Keratinocyte (primary cell): ENCODE measurements around the gene EIF5B. TPM values are rescaled to one million over a fixed set of nuclear protein-coding genes. Genes with fewer than 3 reads are reported as not detected.

Experiments used
- DNase-seq: peaks from one replicate; pipeline ENCODE4 v3.0.0-alpha.2; 2011; ENCODE audit warnings: low read depth, missing footprints, low spot score
- FAIRE-seq: peaks from 2 replicates; lab custom pipeline; 2011; peaks lifted over from hg19 to GRCh38; lab: Jason Lieb, UNC
- H2AFZ ChIP-seq: 2 replicates; pipeline ENCODE4 v1.6.0; 2012; ENCODE audit warnings: low read length, control low read depth, inconsistent platforms; ENCODE audit not compliant: control insufficient read depth
- H3K27ac ChIP-seq: 2 replicates; pipeline ENCODE4 v1.5.1; 2011; ENCODE audit warnings: low read length; ENCODE audit not compliant: control insufficient read depth, insufficient read depth
- H3K27me3 ChIP-seq: 3 replicates; pipeline ENCODE4 v1.6.0; 2011; ENCODE audit warnings: low read length; ENCODE audit not compliant: control insufficient read depth, insufficient read depth; ENCODE audit errors: extremely low read depth
- H3K36me3 ChIP-seq, 2 experiments: 2 replicates in 1 of 2; 3 replicates in 1 of 2; pipeline ENCODE4 v1.5.1; 2011; ENCODE audit warnings: low read length in 2 of 2, mild to moderate bottlenecking in 1 of 2; ENCODE audit not compliant: control insufficient read depth in 2 of 2, insufficient read depth in 2 of 2; ENCODE audit errors: extremely low read depth in 1 of 2
- H3K4me1 ChIP-seq: 3 replicates; pipeline ENCODE4 v1.5.1; 2011; ENCODE audit warnings: low read length; ENCODE audit not compliant: control insufficient read depth, insufficient read depth; ENCODE audit errors: extremely low read depth
- H3K4me2 ChIP-seq: 3 replicates; pipeline ENCODE4 v1.6.0; 2011; ENCODE audit warnings: low read depth, low read length; ENCODE audit not compliant: control insufficient read depth, insufficient read depth; ENCODE audit errors: extremely low read depth
- H3K4me3 ChIP-seq, 3 experiments: fragments of 200-600 bp in 1 of 3; sonication (generic) in 1 of 3; 2 replicates in 2 of 3; 3 replicates in 1 of 3; pipeline ENCODE4 v1.5.1; 2011 to 2016; ENCODE audit warnings: low read length in 3 of 3, mild to moderate bottlenecking in 3 of 3, control low read depth in 2 of 3, inconsistent platforms in 1 of 3, low read depth in 1 of 3, mixed read lengths in 1 of 3, mixed run types in 1 of 3, moderate library complexity in 1 of 3; ENCODE audit not compliant: control insufficient read depth in 2 of 3, insufficient read depth in 2 of 3; ENCODE audit errors: extremely low read depth in 1 of 3
- H3K79me2 ChIP-seq: 2 replicates; pipeline ENCODE4 v1.6.0; 2012; ENCODE audit warnings: low read length; ENCODE audit not compliant: control insufficient read depth, insufficient read depth
- H3K9ac ChIP-seq: 3 replicates; pipeline ENCODE4 v1.6.0; 2011; ENCODE audit warnings: low read length; ENCODE audit not compliant: control insufficient read depth, insufficient read depth; ENCODE audit errors: extremely low read depth
- H3K9me1 ChIP-seq: 3 replicates; pipeline ENCODE4 v1.6.0; 2011; ENCODE audit warnings: low read length; ENCODE audit not compliant: control insufficient read depth, insufficient read depth; ENCODE audit errors: extremely low read depth
- H3K9me3 ChIP-seq: 2 replicates; pipeline ENCODE4 v1.5.1; 2012; ENCODE audit warnings: low read depth, low read length; ENCODE audit not compliant: control insufficient read depth
- H4K20me1 ChIP-seq: 3 replicates; pipeline ENCODE4 v1.6.0; 2011; ENCODE audit warnings: low read length; ENCODE audit not compliant: control insufficient read depth, insufficient read depth; ENCODE audit errors: extremely low read depth
- CTCF ChIP-seq, 3 experiments: IDR thresholded peaks in 1 of 3; conservative IDR thresholded peaks in 1 of 3; optimal IDR thresholded peaks in 1 of 3; 2 replicates in 2 of 3; 3 replicates in 1 of 3; pipeline versions ENCODE3 to v1.5.1; 2011; ENCODE audit warnings: low read length in 3 of 3, mild to moderate bottlenecking in 3 of 3, moderate library complexity in 2 of 3, control low read depth in 1 of 3, inconsistent platforms in 1 of 3; ENCODE audit not compliant: insufficient read depth in 2 of 3; ENCODE audit errors: extremely low read depth in 1 of 3
- EZH2 ChIP-seq: IDR thresholded peaks from one replicate; pipeline ENCODE4 v1.6.1; 2012; ENCODE audit warnings: inconsistent platforms, mild to moderate bottlenecking, low read length, moderate library complexity
- dilution Hi-C: fragments of 300-500 bp; cut with MboI; formaldehyde crosslinking; loops from one replicate; pipeline ENCODE4 v1.7.0; 2020; ENCODE audit warnings: low sequenced_read_pairs; ENCODE audit not compliant: extremely low pct_ligation_motif_present
- polyA plus RNA-seq, 5 experiments: library from polyadenylated mRNA; depleted of rRNA in 3 of 5; stranded (reverse) in 3 of 5; stranded (forward) in 1 of 5; unstranded in 1 of 5; fragments of >200 nt; gene quantifications; 1 replicate in 1 of 5; 2 replicates in 3 of 5; 3 replicates in 1 of 5; pipeline versions ENCODE4 v1.2.1 to v1.2.3, GENCODE V29; 2011 to 2012; ENCODE audit warnings: missing spikeins in 2 of 5, low read depth in 1 of 5, low replicate concordance in 1 of 5

The EIF5B gene
- polyA plus RNA-seq, 1 donor (not counting 4 experiments of a cell fraction or from before 2014, with no cell fraction given) = 32.6 TPM

- Histone ChIP-seq H4K20me1 (peaks cover 10% of the 10 kb centered on the region), H3K79me2 (peaks cover 84% of the 10 kb centered on the region), H2AFZ (peak within 1 kb of the TSS; percentile 100), H3K9me1 (no peaks in the 10 kb centered on the region), H3K4me3 (peak within 1 kb of the TSS; percentile 72 to 96 (median 84)), H3K9me3 (no peaks in the 10 kb centered on the region), H3K27me3 (no peaks in the 10 kb centered on the region), H3K4me1 (peaks cover 23% of the 10 kb centered on the region), H3K36me3 (peaks cover 5 to 8% of the 10 kb centered on the region in 2 experiments), H3K9ac (peak within 1 kb of the TSS; percentile 93), H3K4me2 (peak within 1 kb of the TSS; percentile 82), H3K27ac (peak within 1 kb of the TSS; percentile 92)
- TF ChIP-seq CTCF (optimal IDR thresholded peaks at IDR 0.05 in 1 of 3, IDR thresholded peaks at IDR 0.05 in 1 of 3, conservative IDR thresholded peaks at IDR 0.05 in 1 of 3; ENCODE audit: extremely low read depth in 1 of 3, insufficient read depth in 2 of 3, low read length in 3 of 3) = peak in 1 of 3 experiments; percentile 17
- no peak for TF ChIP-seq EZH2
- DNase-seq (peak; percentile 95), FAIRE-seq (peak; percentile 17)
- dilution Hi-C loops = no loop called here
Measured at GRCh38 chr2:99335911-99336803, 1.0 kb upstream of the EIF5B start, which contains the start of gene TXNDC9. TSS of gene TXNDC9 (minus strand) at chr2:99336333. CDS start at chr2:99333210, 3,123 bp downstream.

GRCh38 chr2:99336804-99337112 lies 431 bp upstream of the EIF5B start:
- no peaks in the 10 kb centered on the region for H3K9me1 ChIP-seq
- H3K9me3 ChIP-seq = no peaks in the 10 kb centered on the region
- peaks cover 10% of the 10 kb centered on the region for H4K20me1 ChIP-seq
- H3K27me3 ChIP-seq = no peaks in the 10 kb centered on the region
- peaks cover 23% of the 10 kb centered on the region for H3K4me1 ChIP-seq
- peak overlapping the region; percentile 82 for H3K4me2 ChIP-seq
- H3K79me2 ChIP-seq = peaks cover 84% of the 10 kb centered on the region
- no peak for DNase-seq
- peak overlapping the region; percentile 91 for H3K9ac ChIP-seq
- peak overlapping the region; percentile 38 for H2AFZ ChIP-seq
- FAIRE-seq = no peak
- peak overlapping the region; percentile 92 for H3K27ac ChIP-seq
- TF ChIP-seq CTCF (optimal IDR thresholded peaks at IDR 0.05 in 1 of 3, IDR thresholded peaks at IDR 0.05 in 1 of 3, conservative IDR thresholded peaks at IDR 0.05 in 1 of 3; ENCODE audit: extremely low read depth in 1 of 3, insufficient read depth in 2 of 3, low read length in 3 of 3) (no peak), EZH2 (no peak)
- peak overlapping the region; percentile 72 to 96 (median 84) for H3K4me3 ChIP-seq
- peaks cover 4 to 8% of the 10 kb centered on the region in 2 experiments for H3K36me3 ChIP-seq
- dilution Hi-C loops = no loop called here
